Activated naive CD4-positive, alpha-beta T cell treated with anti-CD3 and anti-CD28 coated beads, Interleukin-2, amount 10 ng/mL, durations not matched to agents 7 days and 5 days (primary cell): ENCODE data around the gene HPN.
"Not testable (repeated sequence)": the region's sequence is repeated elsewhere in the genome, so short reads cannot be mapped to it uniquely, and the experiment has no call there.

Experiments used
- CTCF ChIA-PET: fragments of 350-600 bp; sonication (Branson Sonifier 250); formaldehyde crosslinking; loops from one replicate; lab custom pipeline; 2021; ENCODE audit warnings: antibody characterized with exemption; lab: Charles Lee
- DNase-seq: peaks from one replicate; pipeline ENCODE4 v3.0.0-alpha.2; 2020
- H3K27ac Mint-ChIP-seq: one replicate; pipeline ENCODE4 v1.8.0; 2021; ENCODE audit warnings: mild to moderate bottlenecking, moderate library complexity, mixed read lengths
- H3K27me3 Mint-ChIP-seq: one replicate; pipeline ENCODE4 v1.8.0; 2021; ENCODE audit warnings: mild to moderate bottlenecking, mixed read lengths
- H3K36me3 Mint-ChIP-seq: one replicate; pipeline ENCODE4 v1.8.0; 2021; ENCODE audit warnings: mixed read lengths
- H3K4me1 Mint-ChIP-seq: one replicate; pipeline ENCODE4 v1.8.0; 2021; ENCODE audit warnings: mixed read lengths
- H3K4me3 Mint-ChIP-seq: one replicate; pipeline ENCODE4 v1.8.0; 2021; ENCODE audit warnings: mild to moderate bottlenecking, moderate library complexity, mixed read lengths
- H3K9me3 Mint-ChIP-seq: one replicate; pipeline ENCODE4 v1.8.0; 2021; ENCODE audit warnings: mixed read lengths

Gene HPN

GRCh38 chr19:35004517-35005255 lies 36.8 kb upstream of the HPN start:
- peaks cover 50% of the 10 kb centered on the region for H3K36me3 Mint-ChIP-seq
- H3K27me3 Mint-ChIP-seq: no peaks in the 10 kb centered on the region
- no peak overlapping the region for H3K4me3 Mint-ChIP-seq
- H3K9me3 Mint-ChIP-seq: no peaks in the 10 kb centered on the region
- peaks cover 49% of the 10 kb centered on the region for H3K4me1 Mint-ChIP-seq
- CTCF ChIA-PET: interaction anchor here (1.6 kb wide), 1 partner anchor 9 kb away, joined by 4 read pairs; no protein-coding TSS in a partner anchor
- peak overlapping the region; percentile 79 for H3K27ac Mint-ChIP-seq
- no peak for DNase-seq

GRCh38 chr19:35005256-35005977 lies 36.1 kb upstream of the HPN start:
- no peaks in the 10 kb centered on the region for H3K9me3 Mint-ChIP-seq
- DNase-seq: no peak
- peaks cover 55% of the 10 kb centered on the region for H3K36me3 Mint-ChIP-seq
- H3K4me1 Mint-ChIP-seq: peaks cover 48% of the 10 kb centered on the region
- CTCF ChIA-PET: no interaction called here
- H3K27ac Mint-ChIP-seq: peak overlapping the region; percentile 30
- H3K27me3 Mint-ChIP-seq: no peaks in the 10 kb centered on the region
- no peak overlapping the region for H3K4me3 Mint-ChIP-seq

GRCh38 chr19:35006007-35006341 lies 35.5 kb upstream of the HPN start:
- not testable (repeated sequence) for H3K9me3 Mint-ChIP-seq, DNase-seq, H3K4me3 Mint-ChIP-seq, H3K27me3 Mint-ChIP-seq
- peaks cover 52% of the 10 kb centered on the region for H3K4me1 Mint-ChIP-seq
- peak overlapping the region; percentile 33 for H3K27ac Mint-ChIP-seq
- CTCF ChIA-PET: interaction anchor here (3.6 kb wide), 1 partner anchor 33 kb away, joined by 18 read pairs; no protein-coding TSS in a partner anchor
- peaks cover 57% of the 10 kb centered on the region for H3K36me3 Mint-ChIP-seq

GRCh38 chr19:35006342-35006998 lies 35.1 kb upstream of the HPN start:
- Mint-ChIP-seq H3K27ac (peak overlapping the region; percentile 15), H3K4me1 (peaks cover 54% of the 10 kb centered on the region), H3K27me3 (no peaks in the 10 kb centered on the region), H3K36me3 (peaks cover 57% of the 10 kb centered on the region), H3K4me3 (no peak overlapping the region), H3K9me3 (no peaks in the 10 kb centered on the region)
- DNase-seq: no peak
- CTCF ChIA-PET: interaction anchor here (3.6 kb wide), 1 partner anchor 34 kb away, joined by 18 read pairs; no protein-coding TSS in a partner anchor

GRCh38 chr19:35006999-35007365 lies 34.5 kb upstream of the HPN start:
- H3K27ac Mint-ChIP-seq: peak overlapping the region; percentile 15
- H3K27me3 Mint-ChIP-seq: no peaks in the 10 kb centered on the region
- no peak overlapping the region for H3K4me3 Mint-ChIP-seq
- no peak for DNase-seq
- peaks cover 55% of the 10 kb centered on the region for H3K4me1 Mint-ChIP-seq
- peaks cover 57% of the 10 kb centered on the region for H3K36me3 Mint-ChIP-seq
- CTCF ChIA-PET: interaction anchor here (3.6 kb wide), 1 partner anchor 34 kb away, joined by 18 read pairs; no protein-coding TSS in a partner anchor
- no peaks in the 10 kb centered on the region for H3K9me3 Mint-ChIP-seq

GRCh38 chr19:35007427-35007826 lies 34.1 kb upstream of the HPN start:
- H3K4me1 Mint-ChIP-seq: peaks cover 55% of the 10 kb centered on the region
- not testable (repeated sequence) for H3K4me3 Mint-ChIP-seq, H3K9me3 Mint-ChIP-seq, H3K27me3 Mint-ChIP-seq, DNase-seq
- peaks cover 57% of the 10 kb centered on the region for H3K36me3 Mint-ChIP-seq
- CTCF ChIA-PET: interaction anchor here (3.6 kb wide), 1 partner anchor 35 kb away, joined by 18 read pairs; no protein-coding TSS in a partner anchor
- H3K27ac Mint-ChIP-seq: peak overlapping the region; percentile 15

GRCh38 chr19:35008891-35009341 lies 32.6 kb upstream of the HPN start:
- H3K4me3 Mint-ChIP-seq: no peak overlapping the region
- peaks cover 54% of the 10 kb centered on the region for H3K36me3 Mint-ChIP-seq
- peaks cover 55% of the 10 kb centered on the region for H3K4me1 Mint-ChIP-seq
- no peaks in the 10 kb centered on the region for H3K9me3 Mint-ChIP-seq
- DNase-seq: no peak
- no peaks in the 10 kb centered on the region for H3K27me3 Mint-ChIP-seq
- no peak overlapping the region for H3K27ac Mint-ChIP-seq
- CTCF ChIA-PET: interaction anchor here (3.6 kb wide), 1 partner anchor 36 kb away, joined by 18 read pairs; no protein-coding TSS in a partner anchor

GRCh38 chr19:35009424-35010415 lies 31.8 kb upstream of the HPN start:
- Mint-ChIP-seq H3K27ac (no peak overlapping the region), H3K4me1 (peaks cover 56% of the 10 kb centered on the region), H3K4me3 (no peak overlapping the region), H3K9me3 (no peaks in the 10 kb centered on the region), H3K27me3 (no peaks in the 10 kb centered on the region), H3K36me3 (peaks cover 56% of the 10 kb centered on the region)
- no peak for DNase-seq
- CTCF ChIA-PET: interaction anchor here (1.2 to 5.4 kb wide), 3 partner anchors 15 to 37 kb away, joined by 3 to 65 read pairs (median 18); no protein-coding TSS in a partner anchor

- Mint-ChIP-seq H3K4me3 (no peak overlapping the region), H3K9me3 (no peaks in the 10 kb centered on the region), H3K4me1 (peaks cover 65% of the 10 kb centered on the region), H3K36me3 (peaks cover 65% of the 10 kb centered on the region), H3K27me3 (no peaks in the 10 kb centered on the region), H3K27ac (peak overlapping the region; percentile 52)
- CTCF ChIA-PET: interaction anchor here (0.7 to 5.4 kb wide), 2 partner anchors 32 to 38 kb away, joined by 3 to 65 read pairs; no protein-coding TSS in a partner anchor
- no peak for DNase-seq
Measured at GRCh38 chr19:35011091-35011689, 30.3 kb upstream of the HPN start.

GRCh38 chr19:35011737-35012682 lies 29.5 kb upstream of the HPN start:
- no peak for DNase-seq
- CTCF ChIA-PET: interaction anchor here (0.7 to 5.4 kb wide), 3 partner anchors 39 to 129 kb away, joined by 3 to 65 read pairs (median 12); no protein-coding TSS in a partner anchor
- no peak overlapping the region for H3K4me3 Mint-ChIP-seq
- H3K9me3 Mint-ChIP-seq: no peaks in the 10 kb centered on the region
- peaks cover 59% of the 10 kb centered on the region for H3K4me1 Mint-ChIP-seq
- H3K27ac Mint-ChIP-seq: peak overlapping the region; percentile 83
- H3K36me3 Mint-ChIP-seq: peaks cover 58% of the 10 kb centered on the region
- no peaks in the 10 kb centered on the region for H3K27me3 Mint-ChIP-seq

GRCh38 chr19:35013041-35013819 lies 28.3 kb upstream of the HPN start:
- Mint-ChIP-seq H3K4me3 (peak overlapping the region; percentile 25), H3K9me3 (no peaks in the 10 kb centered on the region), H3K27me3 (no peaks in the 10 kb centered on the region), H3K4me1 (peaks cover 65% of the 10 kb centered on the region), H3K27ac (peak overlapping the region; percentile 92), H3K36me3 (peaks cover 65% of the 10 kb centered on the region)
- DNase-seq: peak; percentile 84
- CTCF ChIA-PET: interaction anchor here (0.7 to 5.4 kb wide), 9 partner anchors 9 to 341 kb away, joined by 3 to 65 read pairs (median 4); partner anchors contain the start of gene GRAMD1A
